Activated naive CD8-positive, alpha-beta T cell treated with anti-CD3 and anti-CD28 coated beads, Interleukin-2, amount 50 U/mL, for 16 hours (primary cell): ENCODE measurements around the gene ZNF155.

Source experiments
- DNase-seq: peaks from one replicate; pipeline ENCODE4 v3.0.0-alpha.2; 2020; ENCODE audit warnings: low read depth, low spot score

The ZNF155 gene

DNA sequence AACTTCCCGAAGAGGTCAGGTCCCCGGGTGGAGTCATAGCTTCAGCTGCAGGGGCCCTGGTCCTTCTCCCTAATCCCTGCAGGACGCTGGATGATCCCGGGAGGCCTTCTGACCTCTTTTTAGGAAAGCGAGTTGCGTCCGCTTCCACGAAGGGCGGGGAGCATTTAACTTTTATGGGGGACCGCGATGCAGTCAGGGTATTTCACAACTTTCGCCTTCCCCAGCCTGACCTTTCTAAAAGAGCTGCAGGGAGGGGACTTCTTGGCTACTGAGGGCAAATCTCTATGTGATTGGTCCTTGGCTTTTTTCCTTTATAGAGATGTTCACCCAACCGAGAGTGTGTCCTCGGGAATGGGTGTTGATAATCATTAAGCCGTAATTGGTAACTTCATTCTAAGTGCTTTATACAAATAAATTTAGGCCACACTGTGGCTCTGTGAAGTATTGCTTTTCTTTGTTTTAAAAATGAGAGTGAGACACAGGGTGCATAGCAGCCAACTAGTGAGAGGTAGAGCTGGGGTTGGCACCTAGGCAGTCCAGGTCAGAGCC, 19.5 kb downstream of the ZNF155 start:
- no peak for DNase-seq

GRCh38 chr19:44005973-44006372, 22.0 kb downstream of the ZNF155 start:
- DNase-seq: no peak

GRCh38 chr19:44007473-44007872, 23.5 kb downstream of the ZNF155 start:
- DNase-seq: no peak

GRCh38 chr19:44010468-44010867, 26.5 kb downstream of the ZNF155 start:
- no peak for DNase-seq

DNA sequence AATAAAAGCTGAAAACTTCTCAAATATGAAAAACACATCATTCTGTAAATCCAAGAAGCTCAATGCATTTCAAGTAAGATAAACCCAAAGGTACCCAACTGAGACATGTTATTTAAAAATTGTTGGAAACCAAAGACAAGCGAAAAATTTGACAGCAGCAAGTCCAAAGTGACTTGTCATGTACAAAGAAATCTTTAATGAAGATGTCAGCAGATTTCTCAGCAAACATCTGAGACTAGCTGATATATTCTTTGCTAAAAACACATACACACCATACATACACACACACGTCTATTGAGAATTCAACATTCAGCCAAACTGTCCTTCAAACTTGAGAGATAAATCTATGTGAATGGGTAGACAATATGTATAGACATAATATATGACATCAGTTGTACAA, 35.5 kb downstream of the ZNF155 start:
- DNase-seq: no peak

DNA sequence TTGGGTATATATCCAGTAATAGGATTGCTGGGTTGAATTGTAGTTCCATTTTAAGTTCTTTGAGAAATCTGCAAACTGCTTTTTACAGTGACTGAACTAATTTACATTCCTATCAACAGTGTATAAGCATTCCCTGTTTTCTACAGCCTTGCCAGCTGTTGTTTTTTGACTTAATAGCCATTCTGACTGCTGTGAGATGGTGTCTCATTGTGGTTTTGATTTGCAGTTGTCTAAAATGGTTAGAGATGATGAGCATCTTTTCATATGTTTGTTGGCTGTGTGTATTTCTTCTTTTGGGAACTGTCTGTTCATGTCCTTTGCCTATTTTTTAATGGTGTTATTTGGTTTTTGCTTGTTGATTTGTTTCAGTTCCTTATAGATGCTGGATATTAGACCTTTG, 37.2 kb downstream of the ZNF155 start:
- DNase-seq: no peak

DNA sequence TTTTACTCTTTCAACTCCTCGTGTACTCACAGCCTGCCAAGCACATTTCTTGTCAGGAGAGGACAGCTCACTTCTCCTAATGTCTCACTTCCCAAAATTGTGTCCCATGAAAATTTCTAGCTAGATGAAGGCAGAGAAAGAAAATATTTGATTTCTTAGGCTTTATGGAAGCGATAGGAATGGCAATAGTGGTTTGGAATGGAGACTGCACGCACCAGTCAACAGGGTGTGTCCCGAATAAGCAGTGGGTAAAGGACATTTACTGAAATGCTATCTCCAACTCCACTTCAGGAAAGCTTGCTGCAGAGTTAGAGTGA, 40.9 kb downstream of the ZNF155 start:
- no peak for DNase-seq

DNA sequence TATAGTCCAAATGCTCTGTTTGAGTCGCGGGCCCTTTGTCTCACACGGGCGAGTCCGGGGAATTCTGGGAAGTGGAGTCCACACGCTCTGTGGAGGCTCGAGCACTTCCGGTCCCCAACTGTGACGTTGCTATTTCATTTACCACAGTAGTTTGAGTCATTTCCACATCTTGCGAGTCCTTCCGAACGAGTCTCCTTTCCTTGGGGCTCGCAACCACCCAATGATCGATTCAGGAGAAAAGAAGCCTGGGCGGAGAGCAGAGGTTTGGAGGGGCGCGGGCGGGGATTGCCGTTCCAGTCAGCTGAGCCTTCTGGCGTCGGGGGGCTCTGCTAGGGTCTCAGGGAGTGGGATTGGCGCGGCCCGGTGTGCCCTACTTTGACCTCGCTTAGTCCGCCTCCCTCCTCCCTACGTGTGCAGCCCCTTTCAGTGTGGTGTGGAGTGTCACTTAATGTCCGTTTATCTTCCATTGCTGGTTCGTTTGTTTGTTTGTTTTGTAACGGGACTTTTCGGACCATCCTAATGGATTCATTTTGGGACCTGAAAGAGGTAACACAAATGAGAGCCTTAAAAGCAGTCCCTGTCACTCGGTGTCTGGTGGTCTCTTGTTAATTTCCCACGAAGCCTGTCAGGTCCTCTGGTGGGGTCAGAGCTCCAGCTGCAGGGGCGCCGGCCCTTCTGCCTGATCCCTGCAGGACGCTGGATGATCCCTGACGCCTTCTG, 41.4 kb downstream of the ZNF155 start, which contains the start of gene ZNF222:
Gene ZNF222, plus strand, starts transcription at position 163 of the 720 bp plus-strand sequence. Its CDS starts 58 bp downstream, at position 221.
- peak; percentile 64 for DNase-seq

DNA sequence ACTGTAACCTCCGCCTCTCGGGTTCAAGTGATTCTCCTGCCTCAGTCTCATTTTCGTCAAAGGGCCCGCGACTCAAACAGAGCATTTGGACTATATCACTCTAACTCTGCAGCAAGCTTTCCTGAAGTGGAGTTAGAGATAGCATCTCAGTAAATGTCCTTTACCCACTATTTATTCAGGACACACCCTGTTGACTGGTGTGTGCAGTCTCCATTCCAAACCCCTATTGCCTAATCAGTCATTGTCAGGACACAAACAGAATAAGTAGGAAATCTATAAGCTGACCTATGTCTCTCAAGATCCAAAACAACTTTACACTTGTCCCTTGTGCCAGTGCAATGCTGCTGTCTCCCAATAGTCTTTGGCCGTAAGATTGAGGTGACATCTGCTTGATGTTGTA, 42.6 kb downstream of the ZNF155 start:
- DNase-seq: no peak

DNA sequence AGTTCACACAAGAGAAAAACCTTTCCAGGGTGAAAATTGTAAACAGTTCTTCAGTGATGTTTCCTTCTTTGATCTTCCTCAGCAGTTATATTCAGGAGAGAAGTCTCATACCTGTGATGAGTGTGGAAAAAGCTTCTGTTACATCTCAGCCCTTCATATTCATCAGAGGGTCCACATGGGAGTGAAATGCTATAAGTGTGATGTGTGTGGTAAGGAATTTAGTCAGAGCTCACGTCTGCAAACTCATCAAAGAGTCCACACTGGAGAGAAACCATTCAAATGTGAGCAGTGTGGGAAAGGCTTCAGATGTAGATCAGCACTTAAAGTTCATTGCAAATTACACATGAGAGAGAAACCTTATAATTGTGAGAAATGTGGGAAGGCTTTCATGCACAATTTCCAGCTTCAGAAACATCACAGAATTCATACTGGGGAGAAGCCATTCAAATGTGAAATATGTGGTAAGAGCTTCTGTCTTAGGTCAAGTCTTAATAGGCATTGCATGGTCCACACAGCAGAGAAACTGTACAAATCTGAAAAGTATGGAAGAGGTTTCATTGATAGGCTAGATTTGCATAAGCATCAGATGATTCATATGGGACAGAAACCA, 48.1 kb downstream of the ZNF155 start:
- no peak for DNase-seq

DNA sequence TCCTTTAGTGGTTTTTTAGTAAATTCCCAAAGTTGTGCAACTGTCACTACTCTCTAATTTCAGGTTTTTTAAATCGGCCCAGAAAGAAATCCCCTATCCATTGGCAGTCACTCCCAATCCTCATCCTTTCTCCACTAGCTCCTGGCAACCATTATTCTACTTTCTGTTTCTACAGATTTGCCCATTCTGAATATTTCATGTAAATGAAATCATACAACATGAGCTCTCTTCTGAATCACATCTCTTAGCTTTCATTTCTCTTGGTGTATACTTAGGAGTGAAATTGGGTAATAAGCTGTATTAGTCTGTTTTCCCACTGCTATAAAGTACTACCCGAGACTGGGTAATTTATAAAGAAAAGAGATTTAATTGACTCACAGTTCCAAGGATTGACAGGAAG, 58.2 kb downstream of the ZNF155 start:
- DNase-seq: no peak
